ENCODE results near the gene THSD4.

THSD4 gene

GRCh38 chr15:71547011-71547410, 431.7 kb downstream of the THSD4 start:
- no peak for DNase-seq (ENCODE audit: low spot score)

DNA sequence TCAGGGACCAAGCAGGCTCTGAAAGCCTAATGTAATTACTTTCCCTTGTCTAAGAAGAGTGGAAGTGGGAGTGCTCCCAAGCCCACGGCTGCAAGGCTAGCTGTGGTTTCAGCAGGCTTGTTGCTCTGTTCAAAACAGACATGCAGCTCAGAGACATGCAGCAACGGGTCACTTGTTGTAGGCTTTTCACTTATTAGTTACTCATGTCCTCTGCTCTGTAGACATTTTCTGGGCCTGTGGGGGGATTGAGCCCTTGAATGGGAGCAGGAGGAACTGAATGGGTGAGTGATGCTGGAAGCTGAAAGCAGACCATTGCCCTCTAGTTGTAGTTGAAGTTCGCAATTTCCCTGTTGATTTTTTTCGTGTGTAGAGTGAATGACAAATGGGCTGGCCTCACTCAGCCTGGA, 433.1 kb downstream of the THSD4 start:
- no peak for DNase-seq (ENCODE audit: low spot score)

- no peak for DNase-seq (ENCODE audit: low spot score)
Measured at GRCh38 chr15:71549091-71549490, 433.8 kb downstream of the THSD4 start.

DNA sequence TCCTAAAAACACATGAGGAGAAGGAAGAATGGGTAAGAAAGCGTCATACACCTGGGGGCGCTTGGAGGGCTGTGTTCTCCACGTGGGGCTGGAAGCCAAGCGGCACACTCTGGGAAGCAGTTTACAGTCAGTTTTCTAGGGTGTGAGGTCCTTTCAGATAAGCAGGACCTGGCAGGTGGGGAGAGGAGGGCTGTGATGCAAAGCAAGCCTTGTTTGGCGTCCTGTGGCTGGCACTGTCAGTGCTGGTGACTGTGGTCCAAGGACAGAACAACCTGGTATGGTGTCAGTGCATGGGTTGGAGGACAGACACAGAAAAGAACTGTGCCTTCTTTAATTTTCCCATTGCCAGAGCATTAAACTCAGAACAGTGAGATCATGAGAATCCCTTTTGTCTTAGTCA, 434.4 kb downstream of the THSD4 start:
- DNase-seq (ENCODE audit: low spot score) = no peak

DNA sequence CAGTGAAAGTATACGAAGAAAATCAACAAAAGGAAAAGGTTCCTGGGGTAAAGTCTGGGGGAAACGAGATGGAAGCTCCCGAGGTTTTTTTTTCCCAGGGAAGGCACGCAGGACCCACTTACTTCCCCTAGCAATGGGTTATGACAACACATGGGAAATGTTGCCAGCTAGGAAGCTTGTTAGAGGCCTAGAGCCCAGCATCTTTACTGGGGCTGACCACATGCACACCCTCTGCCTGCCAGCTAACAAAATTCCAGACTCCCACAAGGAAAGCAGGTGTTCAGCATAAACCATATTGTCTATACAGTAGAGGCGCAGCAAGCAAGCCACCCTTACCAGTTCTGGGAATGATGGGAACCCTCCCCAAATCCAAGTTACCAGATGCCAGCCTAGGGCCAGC, 436.3 kb downstream of the THSD4 start:
- DNase-seq (ENCODE audit: low spot score) = no peak

- DNase-seq (ENCODE audit: low spot score) = no peak
Measured at GRCh38 chr15:71559098-71559497, 443.8 kb downstream of the THSD4 start.

DNA sequence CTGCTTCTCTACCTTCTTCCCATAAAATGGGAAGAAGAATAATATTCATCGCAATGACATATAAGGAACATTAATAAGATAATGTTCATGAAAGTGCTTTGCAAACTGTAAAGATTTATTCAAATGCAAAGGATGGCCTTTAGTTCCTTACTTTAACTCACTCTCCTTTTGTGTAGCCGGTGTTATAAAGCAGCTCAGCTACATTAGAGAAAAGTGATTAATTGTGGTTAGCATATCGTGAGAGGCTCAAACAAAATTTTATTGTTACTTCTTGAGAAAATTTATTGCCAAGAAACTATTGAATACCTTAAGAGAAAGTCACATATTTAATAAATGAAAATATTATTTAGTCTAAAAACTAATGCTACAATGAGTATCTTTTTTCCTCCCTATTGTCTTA, 444.3 kb downstream of the THSD4 start:
- no peak for DNase-seq (ENCODE audit: low spot score)

DNA sequence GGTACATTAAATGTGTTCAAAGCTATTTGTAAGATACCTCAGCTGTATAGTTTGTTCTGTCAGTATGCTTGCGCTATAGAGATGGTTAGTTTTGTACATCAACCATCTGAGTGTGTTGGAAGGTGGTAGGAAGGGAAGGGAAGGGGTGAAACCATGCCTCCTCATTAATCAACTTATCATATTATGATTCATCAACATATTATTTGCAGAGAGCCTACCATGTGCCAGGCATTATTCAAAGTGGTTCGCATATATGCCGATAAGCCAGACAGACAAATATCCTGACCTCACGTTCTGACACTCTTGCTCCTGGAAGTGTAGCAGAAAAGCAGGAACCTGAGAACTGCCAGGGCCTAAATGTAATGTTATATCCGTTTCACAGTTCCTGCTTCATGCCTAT, 447.0 kb downstream of the THSD4 start:
- no peak for DNase-seq (ENCODE audit: low spot score)

- no peak for DNase-seq (ENCODE audit: low spot score)
Measured at GRCh38 chr15:71564217-71564616, 448.9 kb downstream of the THSD4 start.

- no peak for DNase-seq (ENCODE audit: low spot score)
Measured at GRCh38 chr15:71565006-71565405, 449.7 kb downstream of the THSD4 start.

DNA sequence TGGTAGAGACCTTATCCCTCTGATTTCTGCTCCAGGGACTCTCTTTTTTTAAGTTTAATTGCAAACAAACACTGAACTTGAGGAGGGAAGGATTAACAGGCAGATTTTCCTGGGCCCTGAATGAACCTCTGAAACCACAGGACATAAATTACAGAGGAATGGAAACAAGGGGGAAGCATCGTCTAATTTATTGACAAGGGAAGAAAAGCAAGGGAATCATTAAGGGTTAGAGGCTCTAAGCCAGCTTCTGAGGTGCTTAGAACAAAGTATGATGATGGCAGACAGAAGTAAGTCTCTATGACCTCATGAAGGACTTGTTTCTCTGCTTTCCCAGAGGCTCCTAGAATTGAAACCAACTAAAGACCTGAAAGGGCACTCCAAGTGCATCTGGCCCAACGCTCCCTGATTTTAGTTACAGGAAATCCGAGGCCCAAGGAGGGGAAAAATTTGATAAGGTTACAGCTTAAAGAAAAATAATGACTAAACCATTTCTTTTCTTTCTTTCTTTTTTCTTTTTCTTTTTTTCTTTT, 450.4 kb downstream of the THSD4 start:
- DNase-seq (ENCODE audit: low spot score) = no peak

GRCh38 chr15:71566226-71566625, 451.0 kb downstream of the THSD4 start:
- no peak for DNase-seq (ENCODE audit: low spot score)

DNA sequence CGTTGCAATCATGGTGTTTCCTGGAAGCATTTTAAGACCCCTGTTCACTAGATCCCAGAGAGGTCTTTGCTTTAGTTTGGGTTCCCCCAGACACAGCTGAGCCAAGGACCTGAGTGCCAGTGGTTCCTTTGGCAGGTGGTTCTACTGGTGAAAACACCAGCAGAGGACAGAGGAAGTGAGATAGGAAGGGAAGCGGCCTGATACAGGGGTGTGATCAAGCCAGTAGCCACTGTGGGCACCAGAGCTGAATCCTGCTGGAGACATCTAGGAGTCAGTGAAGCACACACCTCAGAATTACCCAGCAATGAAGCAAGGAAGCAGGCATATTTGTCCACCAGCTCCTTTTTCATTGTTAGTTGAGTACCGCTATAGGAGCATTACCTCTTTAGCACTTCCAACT, 451.9 kb downstream of the THSD4 start:
- DNase-seq (ENCODE audit: low spot score) = no peak

GRCh38 chr15:71568227-71568626, 453.0 kb downstream of the THSD4 start:
- DNase-seq (ENCODE audit: low spot score) = no peak

DNA sequence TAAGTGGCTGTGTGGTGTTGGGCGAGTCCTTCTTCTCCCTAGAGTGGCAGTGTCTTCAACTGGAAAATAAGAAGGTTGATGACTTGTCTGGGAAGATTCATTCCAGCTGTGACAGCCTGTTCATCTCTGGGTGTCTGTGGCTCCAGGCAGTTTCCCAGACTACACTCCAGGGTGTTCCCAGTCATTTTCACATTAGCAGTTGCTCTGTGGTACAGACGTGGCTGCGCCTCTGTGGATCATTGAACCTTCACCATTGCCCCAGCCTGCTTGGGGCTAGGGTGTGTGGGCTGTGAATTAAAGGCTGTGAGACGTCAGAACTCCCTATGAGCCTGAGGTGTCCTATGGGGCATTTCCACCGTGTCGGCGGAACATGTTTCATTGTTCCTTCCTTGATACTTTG, 455.5 kb downstream of the THSD4 start:
- DNase-seq (ENCODE audit: low spot score) = no peak

- DNase-seq (ENCODE audit: low spot score) = no peak
Measured at GRCh38 chr15:71571641-71572040, 456.4 kb downstream of the THSD4 start.

GRCh38 chr15:71572452-71573053, 457.3 kb downstream of the THSD4 start:
- DNase-seq (ENCODE audit: low spot score) = no peak

DNA sequence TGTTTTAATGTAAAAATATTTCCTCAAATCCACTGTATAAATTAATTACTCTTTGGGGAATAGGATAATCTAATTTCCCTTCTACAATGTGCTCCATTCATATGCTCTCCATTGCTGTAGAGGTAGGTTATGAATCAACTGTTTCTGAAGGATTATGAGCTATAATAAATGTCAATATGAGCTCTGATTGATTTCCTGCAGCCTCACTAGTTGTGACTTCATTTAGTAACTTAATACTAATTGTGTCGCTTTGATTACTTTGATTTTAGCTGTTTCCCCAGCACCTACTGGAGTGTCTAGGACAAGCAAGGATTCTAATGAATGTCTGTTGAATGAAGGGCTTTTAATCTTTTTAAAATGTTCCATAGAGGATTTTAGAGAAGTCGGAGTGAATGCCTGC, 458.3 kb downstream of the THSD4 start:
- no peak for DNase-seq (ENCODE audit: low spot score)

DNA sequence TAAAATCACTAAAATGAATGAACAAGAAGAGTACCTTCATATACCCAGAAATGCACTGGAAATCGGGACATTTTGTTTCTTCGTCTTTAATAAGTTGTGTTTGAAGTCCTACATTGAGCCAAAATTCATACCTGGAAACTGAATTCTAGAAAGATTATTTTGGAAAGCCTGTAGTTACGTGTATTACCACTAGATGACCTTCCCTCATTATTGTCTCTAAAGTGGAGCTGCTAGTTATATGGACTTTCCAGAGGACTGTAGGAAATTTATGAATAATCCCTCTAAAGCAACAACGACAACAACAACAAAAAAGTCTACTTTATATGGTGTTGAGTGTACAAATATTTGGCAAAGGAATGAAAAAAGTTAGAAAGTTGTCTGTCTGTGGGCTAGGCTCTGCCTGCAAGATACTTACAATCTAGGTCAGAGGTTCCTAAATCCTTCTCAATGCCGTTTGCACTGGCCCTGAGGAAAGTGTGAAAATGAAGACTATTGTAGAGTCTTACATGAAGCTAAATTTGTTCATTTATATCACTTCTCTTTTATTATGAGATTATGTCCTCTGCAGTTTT, 460.3 kb downstream of the THSD4 start:
- DNase-seq (ENCODE audit: low spot score) = no peak

DNA sequence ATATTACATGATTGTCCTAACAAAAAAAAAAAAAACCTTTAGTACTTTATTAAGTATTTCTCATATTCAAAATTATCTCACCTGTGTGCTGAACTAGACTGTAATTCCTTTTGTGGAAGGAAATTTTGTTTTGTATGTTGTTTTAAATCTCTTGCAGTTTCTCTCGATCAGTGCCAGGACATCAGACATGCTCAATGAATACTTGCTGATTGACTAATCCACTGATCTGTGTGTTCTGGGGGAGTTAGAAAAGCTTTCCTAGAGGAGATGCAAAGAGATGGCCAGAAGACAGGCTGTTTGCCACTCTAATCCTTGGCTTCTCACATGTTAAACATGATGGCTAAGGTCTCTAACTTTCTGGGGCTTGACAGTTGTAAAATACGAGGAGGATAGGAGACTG, 461.8 kb downstream of the THSD4 start:
- no peak for DNase-seq (ENCODE audit: low spot score)

DNA sequence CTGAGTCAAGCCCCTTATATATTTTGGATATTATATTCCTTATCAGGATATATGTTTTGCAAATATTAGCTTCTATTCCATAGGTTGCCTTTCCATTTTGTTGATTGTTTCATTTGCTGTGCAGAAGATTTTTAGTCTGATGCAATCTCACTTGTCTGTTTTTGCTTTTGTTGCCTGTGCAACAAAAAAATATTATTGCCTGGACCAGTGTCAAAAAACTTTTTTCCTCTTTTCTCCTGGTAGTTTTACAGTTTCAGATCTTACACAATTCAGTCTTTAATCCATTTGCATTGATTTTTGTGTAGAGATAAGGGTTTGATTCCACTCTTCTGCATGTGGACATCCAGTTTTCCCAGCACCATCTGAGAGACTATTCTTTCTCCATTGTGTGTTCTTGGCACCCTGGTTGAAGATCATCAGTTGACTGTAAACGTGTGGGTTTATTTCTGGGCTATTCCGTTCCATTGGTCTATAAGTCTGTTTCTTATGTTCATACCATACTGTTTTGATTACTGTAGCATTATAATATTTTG, 466.2 kb downstream of the THSD4 start:
- DNase-seq (ENCODE audit: low spot score) = no peak

DNA sequence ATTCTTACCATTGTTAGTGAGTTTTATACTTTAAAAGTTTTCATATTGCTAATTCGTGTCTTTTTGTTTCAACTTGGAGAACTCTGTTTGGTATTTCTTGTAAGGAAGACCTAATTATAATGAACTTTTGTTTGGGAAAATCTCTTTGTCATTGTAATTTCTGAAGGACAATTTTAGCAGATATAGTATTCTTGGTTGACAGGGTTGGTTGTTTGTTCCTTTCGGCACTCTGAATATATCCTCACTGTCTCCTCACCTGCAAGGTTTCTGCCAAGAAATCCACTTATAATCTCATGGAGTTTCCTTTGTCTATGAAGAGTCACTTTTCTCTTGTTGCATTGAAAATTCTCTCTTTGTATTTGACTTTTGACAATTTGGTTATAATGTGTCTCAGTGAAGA, 469.9 kb downstream of the THSD4 start:
- no peak for DNase-seq (ENCODE audit: low spot score)

DNA sequence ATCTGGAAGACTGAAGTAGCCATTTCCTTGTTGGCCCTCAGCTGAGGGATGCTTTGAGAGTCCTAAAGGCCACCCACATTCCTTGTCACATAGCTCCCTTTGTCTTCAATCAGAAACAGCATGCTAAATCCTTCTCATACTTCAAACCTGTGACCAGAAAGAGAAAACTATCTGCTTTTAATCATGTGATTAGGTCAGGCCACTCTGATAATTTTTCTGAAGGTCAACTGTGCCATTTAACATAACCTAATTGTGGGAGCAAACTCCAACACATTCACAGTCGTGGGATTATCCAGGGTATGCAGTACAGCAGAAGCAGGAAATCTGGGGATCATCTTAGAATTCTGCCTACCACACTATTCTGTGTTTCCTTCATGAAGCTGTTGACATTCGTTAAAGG, 471.2 kb downstream of the THSD4 start:
- no peak for DNase-seq (ENCODE audit: low spot score)

- no peak for DNase-seq (ENCODE audit: low spot score)
Measured at GRCh38 chr15:71588746-71589145, 473.5 kb downstream of the THSD4 start.

Measured in left forelimb (tissue), 1 donor.